Neural cell (in vitro differentiated cells): ENCODE measurements around the gene TMEM123. TPM values are rescaled to one million over a fixed set of nuclear protein-coding genes. Genes with fewer than 3 reads are reported as not detected.

Experiments used
- H2AFZ ChIP-seq: fragments of 200-600, 300-800 bp; sonication (generic), shearing (Covaris generic); 2 replicates; pipeline ENCODE4 v1.6.0; 2014; ENCODE audit warnings: low read depth, mild to moderate bottlenecking, antibody characterized with exemption, low read length, moderate library complexity
- H3F3A ChIP-seq: fragments of 200-600 bp; shearing (Covaris generic); 2 replicates; pipeline ENCODE4 v1.6.1; 2016; ENCODE audit warnings: mild to moderate bottlenecking, moderate library complexity, mixed read lengths, antibody characterized with exemption, low read length; ENCODE audit not compliant: insufficient read depth, poor library complexity, severe bottlenecking
- H3K27ac ChIP-seq: fragments of 200-600, 300-800 bp; sonication (generic), shearing (Covaris generic); 2 replicates; pipeline ENCODE4 v1.5.1; 2014; ENCODE audit warnings: mild to moderate bottlenecking, low read length, moderate library complexity
- H3K27me3 ChIP-seq: fragments of 300-800, 200-600 bp; sonication (generic), shearing (Covaris generic); 2 replicates; pipeline ENCODE4 v1.6.0; 2014; ENCODE audit warnings: mild to moderate bottlenecking, low read depth, low read length, moderate library complexity; ENCODE audit not compliant: insufficient read depth
- H3K36me3 ChIP-seq: fragments of 300-800, 200-600 bp; sonication (generic), shearing (Covaris generic); 2 replicates; pipeline ENCODE4 v1.5.1; 2014; ENCODE audit warnings: mild to moderate bottlenecking, antibody characterized with exemption, low read length, moderate library complexity; ENCODE audit not compliant: insufficient read depth
- H3K4me2 ChIP-seq: fragments of 300-800, 200-600 bp; sonication (generic), shearing (Covaris generic); 2 replicates; pipeline ENCODE4 v1.6.0; 2014; ENCODE audit warnings: mild to moderate bottlenecking, low read length
- H3K4me3 ChIP-seq: fragments of 300-800, 200-600 bp; sonication (generic), shearing (Covaris generic); 2 replicates; pipeline ENCODE4 v1.5.1; 2014; ENCODE audit warnings: mild to moderate bottlenecking, low read length, moderate library complexity
- H3K79me2 ChIP-seq: fragments of 200-600 bp; shearing (Covaris generic); replicated peaks from 2 replicates; pipeline ENCODE4 v1.6.0; 2014; ENCODE audit warnings: mild to moderate bottlenecking, low read length, moderate library complexity; ENCODE audit not compliant: insufficient read depth
- H3K9ac ChIP-seq: fragments of 300-800, 200-600 bp; sonication (generic), shearing (Covaris generic); 2 replicates; pipeline ENCODE4 v1.6.1; 2016; ENCODE audit warnings: mild to moderate bottlenecking, low read length, mixed read lengths
- H3K9me2 ChIP-seq: fragments of 200-600 bp; shearing (Covaris generic); 2 replicates; pipeline ENCODE4 v1.6.1; 2016; ENCODE audit warnings: mild to moderate bottlenecking, low read length, mixed read lengths; ENCODE audit not compliant: insufficient read depth
- H3K9me3 ChIP-seq: fragments of 200-600, 300-800 bp; sonication (generic), shearing (Covaris generic); 2 replicates; pipeline ENCODE4 v1.6.1; 2016; ENCODE audit warnings: mild to moderate bottlenecking, mixed run types, low read length, moderate library complexity, mixed read lengths
- H4K20me1 ChIP-seq: fragments of 200-600 bp; shearing (Covaris generic); 2 replicates; pipeline ENCODE4 v1.6.1; 2016; ENCODE audit warnings: mild to moderate bottlenecking, mixed run types; ENCODE audit not compliant: insufficient read depth
- CTCF ChIP-seq: fragments of 450-650 bp; IDR thresholded peaks from 2 replicates; pipeline ENCODE4 v1.5.1; 2014; ENCODE audit warnings: antibody characterized with exemption, mild to moderate bottlenecking, moderate library complexity; ENCODE audit not compliant: poor library complexity, severe bottlenecking
- EP300 ChIP-seq: fragments of 450-650 bp; conservative IDR thresholded peaks from 2 replicates; pipeline ENCODE4 v1.6.1; 2014; ENCODE audit warnings: antibody characterized with exemption, mild to moderate bottlenecking, moderate library complexity; ENCODE audit not compliant: poor library complexity, severe bottlenecking
- EZH2 ChIP-seq: fragments of 200-600, 300-800 bp; shearing (Covaris generic), sonication (generic); IDR thresholded peaks from 2 replicates; pipeline ENCODE4 v1.6.1; 2014; ENCODE audit warnings: antibody characterized with exemption, low read length, borderline replicate concordance, mild to moderate bottlenecking; ENCODE audit not compliant: insufficient read depth, poor library complexity, severe bottlenecking
- MXI1 ChIP-seq: fragments of 450-650 bp; conservative IDR thresholded peaks from 2 replicates; pipeline ENCODE4 v1.6.1; 2014; ENCODE audit warnings: antibody characterized with exemption, mild to moderate bottlenecking; ENCODE audit not compliant: poor library complexity, severe bottlenecking
- POLR2AphosphoS5 ChIP-seq: IDR thresholded peaks from 2 replicates; pipeline ENCODE4 v1.6.1; 2012
- RAD21 ChIP-seq: fragments of 450-650 bp; conservative IDR thresholded peaks from 2 replicates; pipeline ENCODE4 v1.6.1; 2014; ENCODE audit warnings: antibody characterized with exemption, mild to moderate bottlenecking, moderate library complexity
- SMC3 ChIP-seq: fragments of 450-650 bp; conservative IDR thresholded peaks from 2 replicates; pipeline ENCODE4 v1.6.1; 2014; ENCODE audit warnings: antibody characterized with exemption, mild to moderate bottlenecking, moderate library complexity; ENCODE audit not compliant: poor library complexity
- TAF1 ChIP-seq: IDR thresholded peaks from 2 replicates; pipeline ENCODE4 v1.6.1; 2012; ENCODE audit warnings: low read depth
- polyA plus RNA-seq: library from polyadenylated mRNA; depleted of rRNA; stranded (reverse); fragments of >200 nt; gene quantifications from 2 replicates; pipeline ENCODE4 v1.2.3, GENCODE V29; 2014
- TF ChIP-seq, protein P1 (sequence below): IDR thresholded peaks from 2 replicates; pipeline ENCODE4 v1.6.1; 2012; ENCODE audit warnings: borderline replicate concordance

TMEM123 gene
- polyA plus RNA-seq, 1 donor from 2014 or later: 7.7 TPM

- Histone ChIP-seq H3K9me2 (no peaks in the 10 kb centered on the region), H2AFZ (no peak overlapping the region), H3K9me3 (no peaks in the 10 kb centered on the region), H4K20me1 (no peaks in the 10 kb centered on the region), H3K36me3 (no peaks in the 10 kb centered on the region), H3F3A (no peaks in the 10 kb centered on the region), H3K27me3 (no peaks in the 10 kb centered on the region), H3K9ac (no peak overlapping the region), H3K79me2 (no peaks in the 10 kb centered on the region), H3K4me2 (no peak overlapping the region), H3K4me3 (no peak overlapping the region), H3K27ac (no peak overlapping the region)
- TF ChIP-seq RAD21: no peak
- TF ChIP-seq SMC3: no peak
Observed at GRCh38 chr11:102398297-102398696, 54.3 kb downstream of the TMEM123 start.

DNA sequence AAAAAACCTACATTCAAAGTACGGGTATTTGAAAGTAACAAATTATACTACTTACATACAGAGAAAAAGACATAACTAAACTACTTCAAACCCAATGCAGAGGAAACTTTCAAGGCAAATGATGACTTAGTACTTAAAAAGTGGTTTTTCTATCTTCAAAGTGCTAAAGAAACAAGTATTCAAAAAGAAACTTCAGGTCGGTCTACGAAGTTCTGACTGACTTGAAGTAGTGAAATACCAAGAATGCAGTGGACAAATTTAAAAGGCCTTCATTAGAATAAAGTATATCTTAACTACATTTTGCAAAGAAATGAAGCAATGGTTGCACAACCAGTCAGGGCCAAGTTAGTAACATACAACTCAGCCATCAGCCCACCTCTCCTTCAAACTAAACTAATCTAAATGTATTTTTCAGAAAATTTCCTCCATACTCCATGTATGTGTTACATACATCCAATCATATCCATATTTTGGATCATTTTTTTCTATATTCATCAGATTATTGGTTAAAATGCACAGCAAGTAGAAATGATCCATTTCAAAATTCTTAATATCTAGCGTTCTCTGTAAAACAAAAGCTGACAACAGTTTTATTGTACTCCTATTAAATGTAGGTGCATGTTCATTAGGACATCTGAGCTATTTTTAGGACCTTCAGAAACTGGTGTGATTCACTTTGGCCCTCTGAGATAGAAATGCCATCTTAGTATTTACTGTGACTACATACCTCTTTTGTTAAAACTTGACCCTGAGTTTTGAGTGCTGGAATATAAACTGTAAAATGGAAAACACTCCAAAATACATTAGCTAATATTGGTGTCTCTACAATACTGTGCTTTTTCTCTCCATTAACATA, 55.6 kb downstream of the TMEM123 start:
- TF ChIP-seq RAD21 (no peak), POLR2AphosphoS5 (no peak), EP300 (no peak), CTCF (no peak), MXI1 (no peak), EZH2 (no peak)
- peaks cover 3% of the 10 kb centered on the region for H3K36me3 ChIP-seq
- no peak overlapping the region for H3K4me3 ChIP-seq
- H3K9me3 ChIP-seq: no peaks in the 10 kb centered on the region
- H3K27ac ChIP-seq: no peak overlapping the region
- H3K27me3 ChIP-seq: no peaks in the 10 kb centered on the region
- H3F3A ChIP-seq: no peaks in the 10 kb centered on the region
- H3K9ac ChIP-seq: no peak overlapping the region
- no peak overlapping the region for H3K4me2 ChIP-seq
- H2AFZ ChIP-seq: no peak overlapping the region
- H3K9me2 ChIP-seq: no peaks in the 10 kb centered on the region
- no peaks in the 10 kb centered on the region for H3K79me2 ChIP-seq
- H4K20me1 ChIP-seq: no peaks in the 10 kb centered on the region

GRCh38 chr11:102395720-102396393, 56.7 kb downstream of the TMEM123 start:
- peaks cover 3% of the 10 kb centered on the region for H3K36me3 ChIP-seq
- H3K79me2 ChIP-seq: no peaks in the 10 kb centered on the region
- H3K9ac ChIP-seq: no peak overlapping the region
- no peaks in the 10 kb centered on the region for H3K9me3 ChIP-seq
- H3K9me2 ChIP-seq: no peaks in the 10 kb centered on the region
- no peak overlapping the region for H3K27ac ChIP-seq
- H4K20me1 ChIP-seq: no peaks in the 10 kb centered on the region
- no peaks in the 10 kb centered on the region for H3F3A ChIP-seq
- no peaks in the 10 kb centered on the region for H3K27me3 ChIP-seq
- no peak overlapping the region for H3K4me2 ChIP-seq
- no peak overlapping the region for H3K4me3 ChIP-seq
- TF ChIP-seq TAF1 (no peak), SMC3 (no peak), EP300 (no peak), MXI1 (no peak), CTCF (no peak), POLR2AphosphoS5 (no peak), EZH2 (no peak), RAD21 (no peak)
- TF ChIP-seq, protein P1, sequence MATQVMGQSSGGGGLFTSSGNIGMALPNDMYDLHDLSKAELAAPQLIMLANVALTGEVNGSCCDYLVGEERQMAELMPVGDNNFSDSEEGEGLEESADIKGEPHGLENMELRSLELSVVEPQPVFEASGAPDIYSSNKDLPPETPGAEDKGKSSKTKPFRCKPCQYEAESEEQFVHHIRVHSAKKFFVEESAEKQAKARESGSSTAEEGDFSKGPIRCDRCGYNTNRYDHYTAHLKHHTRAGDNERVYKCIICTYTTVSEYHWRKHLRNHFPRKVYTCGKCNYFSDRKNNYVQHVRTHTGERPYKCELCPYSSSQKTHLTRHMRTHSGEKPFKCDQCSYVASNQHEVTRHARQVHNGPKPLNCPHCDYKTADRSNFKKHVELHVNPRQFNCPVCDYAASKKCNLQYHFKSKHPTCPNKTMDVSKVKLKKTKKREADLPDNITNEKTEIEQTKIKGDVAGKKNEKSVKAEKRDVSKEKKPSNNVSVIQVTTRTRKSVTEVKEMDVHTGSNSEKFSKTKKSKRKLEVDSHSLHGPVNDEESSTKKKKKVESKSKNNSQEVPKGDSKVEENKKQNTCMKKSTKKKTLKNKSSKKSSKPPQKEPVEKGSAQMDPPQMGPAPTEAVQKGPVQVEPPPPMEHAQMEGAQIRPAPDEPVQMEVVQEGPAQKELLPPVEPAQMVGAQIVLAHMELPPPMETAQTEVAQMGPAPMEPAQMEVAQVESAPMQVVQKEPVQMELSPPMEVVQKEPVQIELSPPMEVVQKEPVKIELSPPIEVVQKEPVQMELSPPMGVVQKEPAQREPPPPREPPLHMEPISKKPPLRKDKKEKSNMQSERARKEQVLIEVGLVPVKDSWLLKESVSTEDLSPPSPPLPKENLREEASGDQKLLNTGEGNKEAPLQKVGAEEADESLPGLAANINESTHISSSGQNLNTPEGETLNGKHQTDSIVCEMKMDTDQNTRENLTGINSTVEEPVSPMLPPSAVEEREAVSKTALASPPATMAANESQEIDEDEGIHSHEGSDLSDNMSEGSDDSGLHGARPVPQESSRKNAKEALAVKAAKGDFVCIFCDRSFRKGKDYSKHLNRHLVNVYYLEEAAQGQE: no peak
- no peak overlapping the region for H2AFZ ChIP-seq
